Left colon (tissue), 2 donors: ENCODE data around the gene FAM83F. TPM values are rescaled to one million over a fixed set of nuclear protein-coding genes. Genes with fewer than 3 reads are reported as not detected.
"Not testable (repeated sequence)": the region's sequence is repeated elsewhere in the genome, so short reads cannot be mapped to it uniquely, and the experiment has no call there.

ENCODE experiments used
- ATAC-seq: fragments of 200-7000 bp; cut with Tn5 transposase; one replicate; pipeline ENCODE4 v1.9.1; 2020; ENCODE audit warnings: mild to moderate bottlenecking, moderate library complexity
- DNase-seq, 2 donors: peaks; one replicate each; pipeline ENCODE4 v3.0.0-alpha.2; 2020
- intact Hi-C, 2 donors: fragments of 100-400 bp; cut with DNase I in 1 of 2; cut with micrococcal nuclease in 1 of 2; formaldehyde crosslinking; loops; one replicate each; pipeline versions ENCODE4 v1.11.2 to v1.14.0; 2022; cut with DNase I, micrococcal nuclease
- total RNA-seq, 2 donors: library from RNA; stranded (reverse); fragmentation: NEBNext Ultra II Directional; extraction: Animal tissue kit (Norgen Biotek cat#: 25700); gene quantifications; one replicate each; pipeline ENCODE4 v1.2.1, GENCODE V29; 2021
- donor health status: DM: no; HTN: no; CAD: no.
- donor health status: DM: yes; HTN: yes; CAD: no.

FAM83F gene
- total RNA-seq, 2 donors from 2014 or later, result 35.3 to 44.3 TPM

- intact Hi-C loops, result no loop called here
- no peak for ATAC-seq
- no peak for DNase-seq
Measured at GRCh38 chr22:39988386-39989114, 6.2 kb upstream of the FAM83F start.

GRCh38 chr22:39989633-39990032, 5.1 kb upstream of the FAM83F start:
- ATAC-seq, result no peak
- intact Hi-C loops, result no loop called here
- DNase-seq, result no peak

GRCh38 chr22:39990686-39991085, 4.1 kb upstream of the FAM83F start:
- intact Hi-C loops, result no loop called here
- ATAC-seq (no peak), DNase-seq (no peak)

- ATAC-seq, result no peak
- intact Hi-C loops, result no loop called here
- no peak for DNase-seq
Measured at GRCh38 chr22:39991159-39991860, 3.4 kb upstream of the FAM83F start.

- ATAC-seq (no peak), DNase-seq (no peak)
- intact Hi-C loops, result no loop called here
Measured at GRCh38 chr22:39992088-39992826, 2.5 kb upstream of the FAM83F start.

GRCh38 chr22:39992894-39993293, 1.9 kb upstream of the FAM83F start:
- DNase-seq, ATAC-seq, intact Hi-C loops: not testable (repeated sequence)

GRCh38 chr22:39994041-39994565, 651 bp upstream of the FAM83F start:
- intact Hi-C loops, result no loop called here
- ATAC-seq, result no peak
- peak in 1 of 2 donors; percentile 37 for DNase-seq

- intact Hi-C loops, result no loop called here
- ATAC-seq (peak; percentile 37), DNase-seq (peak in 1 of 2 donors; percentile 35)
Measured at GRCh38 chr22:39995393-39996252, 869 bp downstream of the FAM83F start.

GRCh38 chr22:39996732-39997131, 2.0 kb downstream of the FAM83F start:
- ATAC-seq (no peak), DNase-seq (no peak)
- intact Hi-C loops, result no loop called here

- no peak for ATAC-seq
Measured at GRCh38 chr22:39997421-39997820, 2.7 kb downstream of the FAM83F start.

GRCh38 chr22:39997939-39998726, 3.4 kb downstream of the FAM83F start:
- ATAC-seq (peak; percentile 69), DNase-seq (peak; percentile 84 to 86)

More at GRCh38 chr22:39997421-39997820, 2.7 kb downstream of the FAM83F start:
- DNase-seq, result no peak
- intact Hi-C loops, result no loop called here

GRCh38 chr22:39999144-39999757, 4.5 kb downstream of the FAM83F start:
- ATAC-seq (peak; percentile 25), DNase-seq (peak; percentile 56 to 64)
- intact Hi-C loops, result no loop called here

More at GRCh38 chr22:39997939-39998726, 3.4 kb downstream of the FAM83F start:
- intact Hi-C loops, result no loop called here

- intact Hi-C loops, result no loop called here
- DNase-seq, result no peak
- no peak for ATAC-seq
Measured at GRCh38 chr22:40000171-40000570, 5.4 kb downstream of the FAM83F start.

GRCh38 chr22:40001106-40001505, 6.4 kb downstream of the FAM83F start:
- ATAC-seq (no peak), DNase-seq (no peak)
- intact Hi-C loops, result no loop called here

GRCh38 chr22:40001800-40002577, 7.2 kb downstream of the FAM83F start:
- intact Hi-C loops, result no loop called here
- ATAC-seq (no peak), DNase-seq (no peak)

GRCh38 chr22:40002935-40003715, 8.4 kb downstream of the FAM83F start:
- ATAC-seq (no peak), DNase-seq (no peak)
- intact Hi-C loops, result no loop called here
